Measurements from ENCODE around the gene GLIS2.
A peak's percentile ranks its signal among the peaks of the same experiment; 100 is the strongest.

The GLIS2 gene

DNA sequence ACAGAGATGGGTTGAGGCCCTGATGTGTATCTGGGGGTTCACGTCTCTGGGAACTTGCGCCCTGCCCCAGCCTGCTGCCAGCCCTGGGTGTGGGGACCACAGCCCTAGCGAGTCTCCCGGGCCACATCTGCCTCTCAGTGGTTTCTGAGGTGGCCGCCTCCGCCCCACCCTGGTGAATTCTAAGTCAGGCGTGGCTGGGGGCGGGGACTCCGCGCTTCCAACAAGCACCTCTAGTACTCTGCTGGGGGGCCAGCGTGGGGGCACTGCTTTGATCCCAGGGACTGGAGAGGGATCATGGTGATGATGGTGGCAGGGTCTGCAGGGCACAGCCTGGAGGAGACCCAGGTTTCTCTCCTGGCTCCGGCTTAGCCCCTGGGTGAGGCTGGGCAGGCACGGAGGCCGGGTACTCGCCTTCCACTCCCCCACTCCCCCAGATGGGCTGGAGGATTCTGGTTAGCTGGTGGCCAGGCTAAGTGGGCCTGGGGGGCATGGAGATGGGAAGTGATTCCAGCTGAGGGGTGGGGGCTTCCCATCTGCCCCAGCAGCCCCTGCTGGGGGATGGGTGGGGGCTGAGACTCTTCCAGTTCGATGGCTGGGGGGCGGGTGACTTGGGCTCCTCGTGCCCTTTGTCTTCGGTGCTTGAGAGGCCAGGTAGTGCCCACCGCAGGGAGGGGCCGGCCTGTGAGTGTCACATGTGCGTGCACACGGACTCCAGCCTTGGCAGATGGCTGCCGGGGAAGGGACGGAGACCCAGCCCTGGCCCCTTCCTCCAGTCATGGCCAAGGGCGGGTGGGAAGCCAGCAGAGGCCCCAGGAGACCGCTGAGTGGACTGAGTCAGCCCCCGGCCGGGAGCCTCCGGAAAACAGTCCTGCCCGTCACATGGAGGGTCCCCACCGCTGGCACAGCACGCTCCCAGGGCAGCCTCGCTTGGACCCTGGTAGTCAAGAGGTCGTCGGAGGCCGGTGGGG is 3.9 kb downstream of the GLIS2 start:
- no peak for DNase-seq
- TF ChIP-seq, protein P1, sequence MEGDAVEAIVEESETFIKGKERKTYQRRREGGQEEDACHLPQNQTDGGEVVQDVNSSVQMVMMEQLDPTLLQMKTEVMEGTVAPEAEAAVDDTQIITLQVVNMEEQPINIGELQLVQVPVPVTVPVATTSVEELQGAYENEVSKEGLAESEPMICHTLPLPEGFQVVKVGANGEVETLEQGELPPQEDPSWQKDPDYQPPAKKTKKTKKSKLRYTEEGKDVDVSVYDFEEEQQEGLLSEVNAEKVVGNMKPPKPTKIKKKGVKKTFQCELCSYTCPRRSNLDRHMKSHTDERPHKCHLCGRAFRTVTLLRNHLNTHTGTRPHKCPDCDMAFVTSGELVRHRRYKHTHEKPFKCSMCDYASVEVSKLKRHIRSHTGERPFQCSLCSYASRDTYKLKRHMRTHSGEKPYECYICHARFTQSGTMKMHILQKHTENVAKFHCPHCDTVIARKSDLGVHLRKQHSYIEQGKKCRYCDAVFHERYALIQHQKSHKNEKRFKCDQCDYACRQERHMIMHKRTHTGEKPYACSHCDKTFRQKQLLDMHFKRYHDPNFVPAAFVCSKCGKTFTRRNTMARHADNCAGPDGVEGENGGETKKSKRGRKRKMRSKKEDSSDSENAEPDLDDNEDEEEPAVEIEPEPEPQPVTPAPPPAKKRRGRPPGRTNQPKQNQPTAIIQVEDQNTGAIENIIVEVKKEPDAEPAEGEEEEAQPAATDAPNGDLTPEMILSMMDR (IDR thresholded peaks at IDR 0.05; ENCODE audit: low read depth, low read length): no peak
- Histone ChIP-seq H3K27ac (peak overlapping the region; percentile 22), H3K36me3 (no peaks in the 10 kb centered on the region), H3K27me3 (ENCODE audit: insufficient read depth, low read depth, severe bottlenecking) (no peaks in the 10 kb centered on the region), H3K4me3 (ENCODE audit: low read depth, low read length) (no peak overlapping the region), H3K9me3 (ENCODE audit: severe bottlenecking) (no peaks in the 10 kb centered on the region)

DNA sequence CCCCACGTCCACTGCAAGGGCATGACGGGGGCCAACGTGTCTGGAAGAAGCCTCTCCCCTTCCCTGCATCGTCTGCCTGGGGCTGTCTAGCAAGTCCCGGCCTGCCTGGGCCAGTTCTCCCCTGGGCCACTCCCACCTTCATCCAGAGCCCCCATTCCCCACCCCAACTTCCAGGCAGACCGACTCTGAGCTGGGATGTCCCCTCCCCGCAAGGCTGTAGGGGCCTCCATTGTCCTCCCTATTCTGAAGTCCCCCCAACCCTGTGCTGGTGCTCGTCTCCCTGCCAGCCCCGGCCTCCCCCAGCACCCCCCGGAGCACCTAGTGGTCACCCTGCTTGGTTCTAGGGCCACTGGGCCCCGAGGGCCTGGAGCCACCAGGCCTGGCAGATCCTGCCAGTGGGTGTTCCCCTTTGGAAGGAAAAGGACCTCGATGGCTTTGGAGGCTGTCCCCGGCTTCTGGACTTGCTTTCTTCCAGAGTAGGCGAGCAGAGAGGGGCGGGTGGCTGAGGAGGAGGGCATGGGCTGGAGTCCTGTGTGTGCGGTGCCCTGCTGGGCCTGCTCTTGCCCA is 4.8 kb downstream of the GLIS2 start:
- no peak overlapping the region for H3K27ac ChIP-seq
- DNase-seq: no peak

DNA sequence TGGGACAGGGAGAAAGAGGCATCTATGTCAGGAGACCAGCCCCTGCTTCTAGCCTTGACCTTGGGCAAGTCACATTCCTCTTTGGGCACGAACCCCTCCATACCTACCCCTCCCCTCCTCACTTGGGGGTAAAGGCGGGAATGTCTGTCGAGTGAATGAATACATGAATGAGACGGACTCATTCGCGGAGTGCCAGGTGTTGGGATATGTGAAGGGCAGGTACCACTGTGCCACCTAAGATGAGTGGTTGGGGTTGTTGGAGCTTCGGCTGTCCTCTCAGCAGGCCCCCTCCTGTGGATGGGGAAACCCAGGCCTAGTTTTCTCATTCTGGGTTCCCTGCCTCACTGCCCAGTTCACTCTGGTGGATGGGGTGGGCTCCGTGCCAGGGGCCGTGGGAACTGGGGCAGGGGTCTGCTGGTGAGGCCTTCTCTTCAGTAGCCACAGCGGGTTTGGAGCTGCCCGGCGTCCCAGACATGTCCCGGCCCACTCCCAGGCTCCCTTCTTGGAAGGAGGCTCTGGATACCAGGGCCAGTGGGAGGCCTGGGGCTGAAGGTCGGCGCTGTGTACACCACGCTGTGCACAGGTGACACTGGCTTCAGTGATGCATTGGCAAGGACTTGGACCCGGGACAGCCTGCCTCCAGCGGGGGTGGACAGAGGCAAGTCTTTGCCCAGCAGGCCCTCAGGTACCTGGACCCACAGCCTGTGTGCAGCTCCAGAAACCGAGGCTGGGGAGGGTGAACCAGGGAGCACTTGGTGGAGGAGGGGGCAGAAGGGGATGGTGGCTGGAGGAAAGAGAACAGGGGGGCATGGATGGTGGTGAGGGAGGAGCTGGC is 5.6 kb downstream of the GLIS2 start:
- no peaks in the 10 kb centered on the region for H3K36me3 ChIP-seq
- TF ChIP-seq, protein P1 (IDR thresholded peaks at IDR 0.05; ENCODE audit: low read depth, low read length): no peak
- no peaks in the 10 kb centered on the region for H3K27me3 ChIP-seq (ENCODE audit: insufficient read depth, low read depth, severe bottlenecking)
- DNase-seq: no peak
- H3K9me3 ChIP-seq (ENCODE audit: severe bottlenecking): no peaks in the 10 kb centered on the region
- H3K4me3 ChIP-seq (ENCODE audit: low read depth, low read length): no peak overlapping the region
- H3K27ac ChIP-seq: no peak overlapping the region

More for the DNA sequence above, 4.8 kb downstream of the GLIS2 start:
- no peaks in the 10 kb centered on the region for H3K36me3 ChIP-seq
- H3K27me3 ChIP-seq (ENCODE audit: insufficient read depth, low read depth, severe bottlenecking): no peaks in the 10 kb centered on the region
- no peak overlapping the region for H3K4me3 ChIP-seq (ENCODE audit: low read depth, low read length)
- TF ChIP-seq, protein P1 (IDR thresholded peaks at IDR 0.05; ENCODE audit: low read depth, low read length): no peak
- H3K9me3 ChIP-seq (ENCODE audit: severe bottlenecking): no peaks in the 10 kb centered on the region

DNA sequence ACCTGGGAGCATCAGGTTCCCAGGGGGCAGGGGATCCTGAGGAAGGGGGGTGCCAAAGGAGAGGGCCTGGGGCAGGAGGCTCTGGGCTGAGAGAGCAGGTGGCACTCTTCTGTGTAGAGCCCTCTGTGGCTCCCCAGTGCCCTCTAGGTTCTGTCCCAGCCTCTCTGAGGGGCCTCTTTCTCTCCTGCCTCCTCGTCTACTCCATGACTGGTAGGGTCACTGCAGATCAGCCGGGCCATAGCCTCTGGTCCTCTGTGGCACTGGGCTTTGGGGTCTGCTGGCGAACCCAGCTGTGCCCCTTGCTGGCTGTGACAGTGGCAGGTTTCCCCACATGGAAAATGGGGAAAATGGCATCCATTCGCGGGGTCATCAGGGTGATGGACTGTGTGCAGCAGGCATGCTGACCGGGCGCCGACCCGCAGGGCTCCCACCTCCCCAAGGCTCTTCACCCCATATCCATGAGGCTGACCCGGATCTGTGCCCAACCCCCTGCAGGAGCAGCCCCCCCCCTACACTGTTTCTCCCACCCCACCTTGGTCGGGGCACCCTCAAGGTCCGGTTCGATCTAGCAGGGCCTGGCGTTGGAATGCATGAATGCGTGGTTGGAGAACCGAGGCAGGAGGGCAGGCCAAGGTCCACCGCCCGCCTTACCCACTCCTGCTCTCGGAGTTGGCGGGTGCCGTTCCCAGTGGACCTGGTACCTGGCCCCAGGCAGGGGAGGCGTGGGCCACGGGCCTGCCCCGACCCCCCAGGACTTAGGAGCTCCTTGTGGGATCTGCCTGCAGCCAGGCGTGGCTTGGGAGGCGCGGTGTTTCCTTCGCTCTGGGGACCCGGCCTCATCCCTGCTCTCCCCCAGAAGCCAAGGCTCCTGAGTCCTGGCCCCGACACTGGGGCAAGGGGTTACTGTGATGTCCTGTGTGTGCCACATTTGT is 6.5 kb downstream of the GLIS2 start:
- Histone ChIP-seq H3K27me3 (ENCODE audit: insufficient read depth, low read depth, severe bottlenecking) (no peaks in the 10 kb centered on the region), H3K4me3 (ENCODE audit: low read depth, low read length) (no peak overlapping the region), H3K36me3 (no peaks in the 10 kb centered on the region), H3K27ac (no peak overlapping the region), H3K9me3 (ENCODE audit: severe bottlenecking) (no peaks in the 10 kb centered on the region)
- no peak for DNase-seq
- TF ChIP-seq, protein P1 (IDR thresholded peaks at IDR 0.05; ENCODE audit: low read depth, low read length): no peak

Measured in WERI-Rb-1 (cell line).